Suprapubic skin (tissue), 3 donors: ENCODE data around the gene DGKE.

Experiments
- POLR2A ChIP-seq, 2 donors: fragments of 450-650 bp; IDR thresholded peaks; one replicate each; pipeline ENCODE4 v1.6.1; 2017; ENCODE audit warnings: antibody characterized with exemption in 2 of 2, mild to moderate bottlenecking in 2 of 2, moderate library complexity in 2 of 2
- TF ChIP-seq, protein P1 (sequence below), 2 donors: fragments of 200-600 bp in 1 of 2; fragments of 450-650 bp in 1 of 2; sonication (generic) in 1 of 2; IDR thresholded peaks; one replicate each; pipeline ENCODE4 v1.5.1; 2016 to 2019; ENCODE audit warnings: antibody characterized with exemption in 2 of 2, mild to moderate bottlenecking in 1 of 2, moderate library complexity in 1 of 2

GRCh38 chr17:56808503-56808902 is 25.4 kb upstream of the DGKE start:
- TF ChIP-seq, protein P1, sequence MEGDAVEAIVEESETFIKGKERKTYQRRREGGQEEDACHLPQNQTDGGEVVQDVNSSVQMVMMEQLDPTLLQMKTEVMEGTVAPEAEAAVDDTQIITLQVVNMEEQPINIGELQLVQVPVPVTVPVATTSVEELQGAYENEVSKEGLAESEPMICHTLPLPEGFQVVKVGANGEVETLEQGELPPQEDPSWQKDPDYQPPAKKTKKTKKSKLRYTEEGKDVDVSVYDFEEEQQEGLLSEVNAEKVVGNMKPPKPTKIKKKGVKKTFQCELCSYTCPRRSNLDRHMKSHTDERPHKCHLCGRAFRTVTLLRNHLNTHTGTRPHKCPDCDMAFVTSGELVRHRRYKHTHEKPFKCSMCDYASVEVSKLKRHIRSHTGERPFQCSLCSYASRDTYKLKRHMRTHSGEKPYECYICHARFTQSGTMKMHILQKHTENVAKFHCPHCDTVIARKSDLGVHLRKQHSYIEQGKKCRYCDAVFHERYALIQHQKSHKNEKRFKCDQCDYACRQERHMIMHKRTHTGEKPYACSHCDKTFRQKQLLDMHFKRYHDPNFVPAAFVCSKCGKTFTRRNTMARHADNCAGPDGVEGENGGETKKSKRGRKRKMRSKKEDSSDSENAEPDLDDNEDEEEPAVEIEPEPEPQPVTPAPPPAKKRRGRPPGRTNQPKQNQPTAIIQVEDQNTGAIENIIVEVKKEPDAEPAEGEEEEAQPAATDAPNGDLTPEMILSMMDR (IDR thresholded peaks at IDR 0.05), result no peak
- TF ChIP-seq POLR2A (IDR thresholded peaks at IDR 0.05), result no peak
